GM12872 (cell line): ENCODE results near the gene MED14.

Source experiments
- CTCF ChIP-seq: IDR thresholded peaks from 3 replicates; pipeline ENCODE4 v1.5.1; 2011; ENCODE audit warnings: low read depth, mild to moderate bottlenecking, low read length, moderate library complexity; ENCODE audit not compliant: insufficient read depth

The MED14 gene

GRCh38 chrX:40705658-40706312 lies 29.6 kb downstream of the MED14 start:
- no peak for TF ChIP-seq CTCF

GRCh38 chrX:40700640-40701342 lies 34.6 kb downstream of the MED14 start:
- no peak for TF ChIP-seq CTCF

- no peak for TF ChIP-seq CTCF
Observed at GRCh38 chrX:40698851-40699250, 36.5 kb downstream of the MED14 start.

- TF ChIP-seq CTCF: no peak
Observed at GRCh38 chrX:40694802-40695201, 40.5 kb downstream of the MED14 start.

- TF ChIP-seq CTCF: no peak
Observed at GRCh38 chrX:40688929-40689328, 46.4 kb downstream of the MED14 start.

- no peak for TF ChIP-seq CTCF
Observed at GRCh38 chrX:40687169-40687568, 48.2 kb downstream of the MED14 start.

GRCh38 chrX:40685362-40685918 lies 49.9 kb downstream of the MED14 start:
- TF ChIP-seq CTCF: no peak
